HG03571 (cell line): ENCODE measurements around the gene PRPF8.
A peak's percentile ranks its signal among the peaks of the same experiment; 100 is the strongest.
"Not testable (repeated sequence)": the region's sequence is repeated elsewhere in the genome, so short reads cannot be mapped to it uniquely, and the experiment has no call there.

ENCODE experiments used
- ATAC-seq: cut with Tn5 transposase; IDR thresholded peaks from one replicate; pipeline ENCODE4 v1.9.1; 2021; ENCODE audit not compliant: unreplicated experiment

PRPF8 gene

DNA sequence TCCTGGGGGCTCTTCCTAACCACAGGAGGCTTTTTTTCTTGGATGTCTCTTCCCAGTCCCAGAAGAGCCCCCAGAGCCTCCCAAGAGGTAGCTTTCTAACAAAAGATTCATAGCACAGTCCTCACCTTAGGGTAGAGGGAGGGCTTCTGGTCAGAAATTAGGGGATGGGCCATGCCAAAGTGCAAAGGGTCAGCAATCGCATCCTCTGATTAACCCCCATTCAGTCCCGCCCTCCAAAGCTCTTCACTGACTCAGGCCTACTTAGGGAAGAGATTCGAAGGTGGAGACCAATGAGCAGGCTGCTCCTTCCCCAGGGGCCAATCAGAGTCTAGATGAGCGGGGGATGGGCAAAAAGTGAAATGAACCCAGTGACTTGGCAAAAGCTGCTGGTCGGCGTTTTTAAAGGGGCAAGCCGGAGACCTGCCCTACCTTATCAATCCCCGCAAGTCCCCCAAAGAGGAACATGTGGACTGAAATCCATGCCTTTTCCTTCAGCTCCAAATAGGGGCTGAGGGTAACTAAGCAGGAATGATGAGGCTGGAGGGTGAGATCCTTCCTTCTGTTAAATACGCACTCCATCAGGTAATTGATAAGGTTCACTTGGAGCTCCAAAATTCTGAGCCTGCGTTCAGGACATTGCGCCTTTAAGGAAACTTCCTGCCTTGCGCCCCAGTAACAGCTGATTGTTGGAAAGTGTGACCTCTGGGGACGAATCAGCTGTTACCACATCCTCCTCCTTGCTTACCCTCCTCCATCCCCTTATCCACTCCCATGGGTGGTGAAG, 32.4 kb upstream of the PRPF8 start:
- ATAC-seq = peak; percentile 34

DNA sequence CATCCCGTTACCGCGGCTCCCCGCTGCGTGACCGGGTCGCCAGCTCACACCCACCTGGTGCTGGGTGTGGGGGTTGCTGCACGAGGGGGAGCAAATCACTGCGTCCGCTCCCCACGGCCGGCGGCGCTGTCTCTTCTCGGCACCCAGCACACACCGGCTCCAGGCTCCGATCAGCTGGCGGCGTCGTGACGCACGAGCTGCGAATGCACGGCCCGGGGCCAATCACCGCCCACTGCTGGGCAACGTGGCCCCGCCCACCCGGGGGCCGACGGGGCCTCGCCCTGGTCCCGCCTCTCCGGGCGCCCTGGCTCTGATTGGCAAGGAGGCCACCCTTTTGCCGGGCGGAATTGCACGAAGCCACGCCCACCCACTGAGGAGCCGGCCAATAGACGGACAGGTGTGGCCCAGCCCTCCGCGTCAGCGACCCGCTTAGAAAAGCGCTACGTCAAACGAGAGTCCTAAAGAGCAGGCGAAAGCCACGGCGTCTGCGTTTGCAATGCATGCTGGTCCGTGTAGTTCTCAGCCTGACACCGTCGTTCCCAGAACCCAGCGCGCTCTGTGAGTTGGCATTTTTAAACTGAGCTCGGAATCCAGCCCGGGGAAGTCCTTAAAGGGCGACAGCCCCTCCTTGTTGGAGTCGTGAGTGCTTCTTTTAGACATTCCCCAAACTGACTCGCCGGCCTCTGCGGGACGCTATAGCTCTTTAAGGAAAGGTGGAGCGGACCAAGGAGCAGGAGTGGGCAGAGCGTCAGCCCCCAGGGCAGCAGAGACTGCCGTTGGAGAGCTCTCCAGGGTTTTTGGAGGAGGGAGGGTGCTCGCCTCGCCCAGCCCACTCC, 31.6 kb upstream of the PRPF8 start:
- ATAC-seq = peak; percentile 70

DNA sequence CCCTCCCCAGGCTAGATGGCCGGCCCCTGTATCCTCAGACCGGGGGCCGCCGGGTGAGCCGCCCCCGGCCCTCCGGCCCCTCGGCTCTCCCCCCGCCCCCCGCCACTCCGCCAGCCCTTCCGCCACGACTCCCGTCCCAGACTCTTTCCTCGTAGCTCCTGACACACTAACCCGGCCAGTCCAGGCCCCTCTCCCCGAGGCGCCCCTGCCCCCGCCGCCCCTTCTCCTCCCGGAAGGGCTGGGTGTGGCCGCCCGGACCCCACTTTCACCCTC, 31.1 kb upstream of the PRPF8 start:
- no peak for ATAC-seq

DNA sequence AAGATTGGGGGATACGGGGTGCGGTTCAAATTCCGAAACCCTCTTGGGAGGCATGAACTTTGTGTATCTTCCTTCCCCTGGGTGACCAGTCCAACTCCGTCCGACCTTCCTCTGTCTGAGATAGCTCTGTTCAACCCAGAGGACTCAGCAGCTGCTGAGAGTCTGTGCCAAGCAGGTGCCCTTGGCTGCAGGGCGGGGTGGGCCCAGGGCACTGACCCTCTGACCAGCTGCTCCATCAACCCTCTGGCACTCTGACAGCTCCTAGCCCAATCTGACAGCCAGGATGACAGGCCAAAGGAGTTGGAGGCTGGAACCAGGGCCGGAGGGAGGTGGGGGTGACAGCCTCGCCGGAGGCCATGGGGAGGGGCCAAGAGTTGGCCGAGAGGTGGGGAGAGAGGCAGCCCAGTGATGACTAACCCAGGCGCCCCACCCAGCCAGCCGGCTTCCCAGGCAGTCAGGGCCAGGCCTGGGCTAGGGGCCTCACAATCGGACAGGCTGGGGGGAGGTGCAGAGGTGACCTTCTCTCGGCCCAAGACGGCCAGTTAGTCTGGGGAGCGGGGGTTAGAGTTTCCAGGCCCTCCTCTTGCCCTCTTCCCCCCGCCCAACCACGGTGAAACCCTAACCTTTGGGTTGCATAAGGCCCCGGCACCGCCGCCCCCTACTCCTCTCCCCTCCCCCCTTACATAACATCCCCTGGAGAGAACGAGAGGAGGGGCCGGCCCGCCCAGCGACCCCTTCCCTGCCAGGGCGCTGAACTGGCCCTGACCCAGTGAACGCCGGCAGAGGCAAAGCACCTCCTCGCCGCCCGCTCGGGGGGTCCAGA, 30.5 kb upstream of the PRPF8 start:
- no peak for ATAC-seq

DNA sequence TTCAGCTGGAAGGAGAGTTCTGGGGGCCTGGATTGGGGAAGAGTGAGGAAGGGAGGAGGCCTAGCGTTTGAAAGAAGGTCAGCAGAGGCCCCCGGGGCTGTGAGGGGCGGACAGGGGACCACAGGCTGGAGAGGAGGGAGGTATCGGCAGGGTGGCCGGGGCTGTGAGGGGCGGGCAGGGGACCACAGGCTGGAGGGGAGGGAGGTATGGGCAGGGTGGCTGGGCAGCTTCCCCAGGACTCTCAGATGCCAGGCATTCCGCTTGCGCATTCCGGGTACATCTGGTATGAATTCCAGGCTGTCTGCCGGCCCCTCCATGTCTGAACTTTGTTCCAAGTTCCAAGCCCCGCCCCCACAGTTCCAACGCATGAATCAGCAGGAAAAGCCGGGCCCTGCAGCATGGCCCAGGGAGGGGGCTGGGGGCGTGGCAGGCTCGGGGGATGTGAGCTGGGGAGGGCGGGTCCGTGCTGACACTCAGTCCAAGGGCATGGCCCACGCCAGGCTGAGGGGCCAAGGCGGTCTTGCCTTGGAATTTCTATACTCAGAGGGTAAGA, 29.8 kb upstream of the PRPF8 start:
- no peak for ATAC-seq

DNA sequence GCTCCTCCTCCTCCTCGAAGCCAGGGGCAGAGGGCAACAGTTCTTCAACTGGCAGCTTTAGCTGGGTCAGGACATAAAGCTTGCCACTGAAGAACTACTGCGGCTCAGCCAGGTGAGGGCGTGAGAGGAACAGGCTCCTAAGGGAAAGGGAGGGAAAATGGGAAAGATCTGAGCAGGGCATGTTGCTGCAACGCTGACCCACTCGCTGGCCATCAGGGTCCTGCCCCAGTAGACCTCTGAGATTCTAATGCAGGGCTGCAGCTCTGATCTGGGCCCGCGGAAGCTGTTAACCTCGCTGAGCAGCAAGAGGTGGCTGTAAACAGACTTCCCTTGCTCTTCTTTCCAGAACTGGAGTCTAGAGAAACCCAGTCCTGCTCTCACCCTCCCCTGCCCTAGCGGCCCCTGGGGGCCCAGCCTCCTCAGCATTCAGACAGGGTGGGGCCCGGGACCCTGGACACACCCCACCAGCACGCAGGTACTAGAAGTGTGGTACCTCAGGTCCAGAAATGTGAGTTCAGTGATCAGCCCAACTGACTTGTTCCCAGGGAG, 29.3 kb upstream of the PRPF8 start:
- ATAC-seq = no peak

DNA sequence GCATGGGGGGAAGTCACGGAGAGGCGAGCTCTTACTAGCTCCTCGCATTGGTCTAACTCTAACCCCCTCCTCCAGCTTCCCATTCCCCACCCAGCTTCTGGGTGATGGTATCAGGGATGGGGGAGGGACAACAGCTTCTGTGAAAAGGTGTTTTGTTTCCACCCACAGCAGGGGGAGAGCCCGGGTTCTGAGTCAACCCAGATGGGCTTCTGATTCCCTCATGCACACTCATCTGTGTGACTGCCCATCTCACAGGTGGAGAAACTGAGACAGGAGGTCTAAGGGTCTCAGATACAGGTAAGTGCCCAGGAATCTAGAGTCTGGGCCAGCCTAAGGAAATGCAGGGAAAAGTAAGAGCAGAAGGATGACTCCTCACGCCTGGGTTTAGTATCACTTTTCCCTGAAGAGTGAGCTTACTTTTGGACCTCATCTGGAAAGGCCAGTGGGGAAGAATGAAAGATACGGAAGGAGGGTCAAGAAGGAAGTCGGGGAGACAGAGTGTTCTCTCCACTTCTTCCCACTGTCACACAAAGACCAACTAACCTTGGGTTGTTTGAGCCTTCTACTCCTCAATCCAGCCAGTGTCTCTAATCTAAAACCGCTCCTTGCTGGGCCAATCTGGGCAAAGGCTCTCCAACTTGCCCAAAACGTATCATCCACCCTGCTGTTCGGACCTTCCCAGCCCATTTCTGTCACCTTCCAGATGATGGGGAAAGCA, 28.7 kb upstream of the PRPF8 start:
- ATAC-seq = no peak

DNA sequence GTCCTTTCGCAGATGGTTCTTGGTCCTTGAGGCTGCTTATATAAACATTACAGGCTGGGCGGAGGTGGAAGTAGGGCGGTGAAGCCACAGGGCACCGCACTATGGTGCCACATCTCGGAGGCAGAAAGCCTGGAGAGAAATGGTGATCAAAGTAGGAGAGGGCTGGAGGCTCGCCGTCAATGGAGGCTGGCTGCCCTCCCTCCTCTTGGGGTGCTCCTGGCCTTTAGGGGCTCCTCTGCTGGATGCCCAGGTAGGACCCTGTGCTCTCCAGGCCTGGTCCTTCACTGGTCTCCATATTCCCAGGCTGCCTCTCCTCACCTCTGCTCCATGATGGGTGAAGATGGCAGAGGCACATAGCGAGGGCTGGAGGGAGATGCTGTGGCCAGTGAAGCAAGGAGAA, 27.6 kb upstream of the PRPF8 start:
- ATAC-seq = no peak

DNA sequence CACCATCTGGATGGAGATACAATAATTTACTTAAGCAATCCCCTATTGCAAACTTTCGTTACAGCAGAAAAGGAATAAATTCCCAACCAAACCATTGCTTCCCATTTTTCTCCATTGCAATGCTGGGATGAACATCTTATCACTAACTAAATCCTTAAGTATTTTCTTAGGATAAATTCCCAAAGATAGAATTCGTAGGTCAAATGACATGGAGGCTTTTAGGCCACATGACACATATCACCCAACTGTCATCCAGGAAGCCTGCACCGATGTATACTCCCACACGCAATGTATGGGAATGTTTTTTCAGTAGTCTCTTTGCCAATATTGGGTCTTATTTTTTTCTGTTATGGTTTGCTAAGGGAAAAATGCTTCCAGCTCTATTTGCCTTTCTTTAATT, 27.1 kb upstream of the PRPF8 start:
- ATAC-seq = no peak

DNA sequence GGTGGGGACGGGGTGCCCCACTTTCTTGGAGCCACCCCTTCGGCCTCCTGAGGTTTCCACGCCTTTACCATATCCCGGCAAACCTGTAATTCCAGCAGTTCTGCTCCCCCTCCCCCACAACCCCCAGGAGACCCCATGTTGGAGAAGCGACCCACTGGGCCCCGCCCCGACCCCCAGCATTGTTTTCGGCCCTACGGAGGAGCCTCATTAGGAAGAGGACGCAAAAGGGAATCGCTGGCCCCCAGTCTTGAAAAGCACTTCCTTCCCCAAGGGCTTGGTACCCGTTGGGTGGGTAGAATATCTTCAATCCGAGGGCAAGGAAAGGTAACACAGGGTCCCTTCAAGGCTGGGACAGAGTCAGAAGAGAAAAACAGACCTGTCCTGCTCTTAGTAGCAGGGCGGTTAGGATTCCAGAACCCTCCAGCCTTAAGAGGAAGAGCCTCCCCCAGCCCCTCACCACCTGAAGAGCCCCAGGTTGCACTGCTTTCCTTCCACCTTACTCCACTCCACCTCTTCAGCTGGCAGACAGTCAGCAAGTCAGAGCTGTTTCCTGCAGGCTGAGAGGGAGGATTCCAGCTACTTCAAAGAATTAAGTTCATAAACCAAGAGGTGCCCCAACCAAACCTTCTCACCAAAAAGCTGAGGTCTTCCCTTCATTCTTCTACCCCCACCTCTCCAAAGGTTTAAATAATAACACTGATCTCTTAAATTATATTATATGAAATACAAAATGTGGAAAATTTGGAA, 26.3 kb upstream of the PRPF8 start:
- no peak for ATAC-seq

DNA sequence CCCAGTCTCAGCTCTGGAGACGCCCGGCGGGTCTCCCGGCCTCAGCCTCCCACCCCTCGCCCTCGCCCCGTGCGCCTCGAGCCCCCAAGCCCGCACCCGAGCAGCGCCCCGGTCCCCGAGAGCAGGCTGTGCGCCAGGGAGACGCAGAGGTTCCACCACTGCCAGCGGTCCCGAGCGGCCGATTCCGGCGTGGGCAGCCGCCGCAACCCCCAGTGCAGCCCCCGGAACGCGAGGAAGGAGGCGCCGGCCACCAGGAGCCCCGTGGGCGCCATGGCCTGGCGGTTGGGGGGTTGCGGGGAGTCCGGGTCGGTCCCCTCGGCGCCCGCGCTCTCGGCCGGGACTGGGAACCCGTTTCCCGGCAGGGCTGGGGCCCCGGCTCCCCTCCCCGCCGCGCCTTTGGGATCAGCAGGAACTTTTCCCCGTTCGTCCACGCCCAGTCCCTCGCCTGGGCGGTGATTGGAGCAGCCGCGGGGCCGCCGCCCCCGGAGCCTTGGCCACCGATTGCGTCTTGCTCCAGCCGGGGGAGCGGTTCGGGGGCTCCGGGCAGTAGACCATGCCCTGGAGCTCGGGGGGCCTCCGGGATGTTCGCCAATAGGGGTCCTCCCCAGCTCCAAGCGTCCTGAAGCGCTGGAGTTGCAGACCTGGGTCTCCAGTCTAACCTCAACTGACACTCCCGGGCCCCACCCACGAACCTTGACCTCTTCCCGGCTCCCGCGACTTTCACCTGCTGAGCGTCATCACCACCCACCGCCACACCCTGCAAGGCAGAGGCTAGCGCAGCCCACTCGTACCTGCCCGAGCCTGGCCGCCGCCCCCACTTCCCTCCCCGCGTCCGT, 25.5 kb upstream of the PRPF8 start, which contains the start of gene TLCD2:
TLCD2 (minus strand) TSS at position 407 of the 836 bp plus-strand sequence; CDS start at position 272, 135 bp downstream.
- no peak for ATAC-seq

DNA sequence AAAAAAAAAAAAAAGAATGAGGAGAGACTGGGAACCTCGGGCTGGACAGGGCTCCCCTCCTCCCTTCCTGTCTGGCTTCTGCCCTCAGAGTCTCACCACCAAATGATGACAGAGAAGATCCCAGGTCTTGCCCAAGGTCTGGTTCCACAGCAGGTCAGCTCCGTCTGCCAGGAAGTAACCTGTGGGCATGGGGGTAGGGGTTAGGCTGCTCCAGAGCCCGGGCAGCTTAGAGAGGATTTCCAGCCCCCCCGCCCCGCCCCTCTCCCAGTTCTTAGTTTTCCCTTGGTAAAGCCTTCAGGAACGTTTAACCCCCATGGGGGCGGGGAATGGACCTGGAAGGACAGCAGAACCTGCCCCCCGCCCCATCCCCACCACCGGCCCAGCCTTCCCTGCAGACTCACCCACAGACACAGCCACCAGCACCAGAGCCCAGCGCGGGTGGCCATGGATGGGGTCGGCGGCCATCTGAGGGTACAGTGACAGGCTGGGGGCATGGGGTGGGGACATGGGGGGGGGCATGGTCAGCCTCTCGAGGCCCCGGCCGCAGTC, 24.8 kb upstream of the PRPF8 start:
- ATAC-seq = no peak

DNA sequence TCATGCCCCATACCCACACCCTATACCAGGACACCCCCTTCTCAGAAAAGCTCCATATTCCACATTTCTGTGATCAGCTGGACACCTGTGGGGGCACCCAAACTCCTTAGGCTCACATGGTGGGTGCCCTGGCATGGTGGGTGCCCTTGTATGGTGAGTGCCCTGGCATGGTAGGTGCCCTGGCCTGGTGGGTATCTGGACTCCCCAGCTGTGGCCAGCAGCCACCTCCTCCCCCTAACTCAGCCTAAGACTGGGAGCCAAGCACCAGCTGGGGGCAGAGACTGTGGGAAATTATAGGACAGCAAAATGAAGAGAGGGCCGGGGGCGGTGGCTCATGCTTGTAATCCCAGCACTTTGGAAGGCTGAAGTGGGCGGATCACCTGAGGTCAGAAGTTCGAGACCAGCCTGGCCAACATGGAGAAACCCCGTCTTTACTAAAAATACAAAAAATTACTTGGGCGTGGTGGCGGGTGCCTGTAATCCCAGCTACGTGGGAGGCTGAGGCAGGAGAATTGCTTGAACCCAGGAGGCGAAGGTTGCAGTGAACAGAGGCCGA, 24.2 kb upstream of the PRPF8 start:
- not testable (repeated sequence) for ATAC-seq

DNA sequence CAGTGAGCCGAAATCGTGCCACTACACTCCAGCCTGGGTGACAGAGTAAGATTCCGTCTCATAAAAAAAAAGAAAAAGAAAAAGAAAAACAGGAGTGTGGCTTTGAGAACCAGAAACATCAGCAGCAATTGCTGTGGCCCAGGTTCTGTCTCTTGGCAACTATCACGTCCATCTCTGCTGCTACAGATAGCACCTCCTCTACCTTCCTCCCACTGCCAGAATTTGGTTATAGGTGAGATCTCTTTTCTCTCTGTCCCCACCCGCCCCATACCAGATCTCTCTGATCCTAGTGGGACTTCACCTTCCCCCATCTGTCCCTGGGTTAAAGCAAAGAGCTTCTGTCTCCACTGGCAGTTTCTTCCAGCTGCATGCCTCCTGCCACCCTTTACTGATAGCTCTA, 22.4 kb upstream of the PRPF8 start:
- no peak for ATAC-seq

DNA sequence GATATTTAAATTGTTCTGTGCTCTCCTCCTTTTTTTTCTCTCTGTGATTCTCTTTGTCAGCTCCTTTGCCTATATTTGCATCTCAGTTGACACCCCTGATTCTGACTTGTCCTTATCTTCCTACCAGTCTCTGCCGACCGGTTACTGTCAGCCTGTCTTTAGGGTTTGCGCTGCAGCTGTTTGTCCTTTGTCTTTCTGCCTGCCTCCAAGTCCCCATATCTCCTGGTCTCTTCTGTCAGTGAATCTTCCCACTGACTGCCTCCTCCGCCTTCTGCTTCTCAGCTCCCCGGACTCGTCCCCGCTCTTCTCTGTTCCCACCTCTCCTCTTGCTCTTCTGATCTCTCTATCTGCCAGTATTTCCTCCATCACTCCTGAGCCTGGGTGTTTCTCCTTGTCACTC, 20.3 kb upstream of the PRPF8 start:
- no peak for ATAC-seq

DNA sequence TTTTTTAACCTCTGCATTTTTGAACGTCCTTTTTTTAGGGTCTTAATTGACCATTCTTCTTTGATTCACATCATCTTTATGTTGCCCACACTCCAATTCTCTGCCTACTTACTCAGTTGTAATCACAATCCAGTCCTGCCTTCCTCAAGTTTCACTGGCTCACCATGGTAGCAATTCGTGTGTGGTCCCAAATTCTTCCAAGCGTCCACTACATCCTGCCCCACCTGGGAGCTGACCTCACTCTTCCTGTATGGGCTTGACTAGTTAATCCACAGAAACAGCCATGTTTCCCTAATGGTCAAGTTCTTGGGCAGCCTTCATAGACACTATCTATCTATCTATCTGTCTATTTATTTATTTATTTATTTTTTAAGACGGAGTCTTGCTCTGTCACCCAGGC, 18.4 kb upstream of the PRPF8 start:
- ATAC-seq = no peak

DNA sequence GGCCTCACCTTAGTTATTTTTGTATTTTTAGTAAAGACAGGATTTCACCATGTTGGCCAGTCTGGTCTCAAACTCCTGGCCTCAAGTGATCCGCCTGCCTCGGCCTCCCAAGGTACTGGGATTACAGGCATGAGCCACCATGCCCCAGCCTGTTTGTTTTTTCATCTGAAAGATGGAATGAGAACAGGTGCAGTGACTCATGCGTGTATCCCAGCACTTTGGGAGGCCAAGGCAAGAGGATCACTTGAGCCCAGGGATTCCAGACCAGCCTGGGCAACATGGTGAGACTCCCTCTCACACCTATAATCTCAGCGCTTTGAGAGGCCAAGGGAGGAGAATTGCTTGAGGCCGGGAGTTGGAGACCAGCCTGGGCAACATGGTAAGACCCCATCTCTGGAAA, 15.2 kb upstream of the PRPF8 start:
- not testable (repeated sequence) for ATAC-seq

DNA sequence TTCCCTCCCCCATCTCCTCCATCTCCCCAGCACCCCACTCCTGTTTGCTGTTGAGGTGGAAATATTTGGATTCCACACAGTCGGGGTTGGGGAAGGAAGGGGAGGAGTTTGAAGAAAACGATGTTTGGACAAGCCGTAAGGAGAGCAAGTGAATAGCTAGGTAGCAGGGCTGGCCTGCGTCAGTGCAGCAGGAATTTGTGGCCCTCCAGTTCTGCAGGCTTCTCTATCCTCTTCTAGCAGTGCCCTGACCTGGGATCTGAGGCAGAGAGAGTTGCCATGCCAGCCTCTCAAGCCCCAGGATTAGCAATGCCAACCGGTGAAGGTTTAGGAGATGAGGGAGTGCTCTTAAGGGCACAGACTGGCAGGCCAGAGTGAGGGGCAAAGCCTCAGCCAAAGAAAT, 13.0 kb upstream of the PRPF8 start:
- ATAC-seq = no peak
